ENCODE data around the gene ALKBH7.
"Not testable (repeated sequence)": the region's sequence is repeated elsewhere in the genome, so short reads cannot be mapped to it uniquely, and the experiment has no call there.

The ALKBH7 gene

GRCh38 chr19:6373096-6373812 is 660 bp downstream of the ALKBH7 start:
- DNase-seq: peak; percentile 99 to 100

- no peak for DNase-seq
Observed at GRCh38 chr19:6373813-6374108, 1.2 kb downstream of the ALKBH7 start.

GRCh38 chr19:6374161-6374709 is 1.6 kb downstream of the ALKBH7 start:
- DNase-seq: no peak

GRCh38 chr19:6374711-6375410 is 2.3 kb downstream of the ALKBH7 start:
- no peak for DNase-seq

- no peak for DNase-seq
Observed at GRCh38 chr19:6375411-6376010, 2.9 kb downstream of the ALKBH7 start, which contains the start of gene PSPN. PSPN (minus strand) TSS chr19:6375933; CDS start chr19:6375849, 84 bp downstream.

DNA sequence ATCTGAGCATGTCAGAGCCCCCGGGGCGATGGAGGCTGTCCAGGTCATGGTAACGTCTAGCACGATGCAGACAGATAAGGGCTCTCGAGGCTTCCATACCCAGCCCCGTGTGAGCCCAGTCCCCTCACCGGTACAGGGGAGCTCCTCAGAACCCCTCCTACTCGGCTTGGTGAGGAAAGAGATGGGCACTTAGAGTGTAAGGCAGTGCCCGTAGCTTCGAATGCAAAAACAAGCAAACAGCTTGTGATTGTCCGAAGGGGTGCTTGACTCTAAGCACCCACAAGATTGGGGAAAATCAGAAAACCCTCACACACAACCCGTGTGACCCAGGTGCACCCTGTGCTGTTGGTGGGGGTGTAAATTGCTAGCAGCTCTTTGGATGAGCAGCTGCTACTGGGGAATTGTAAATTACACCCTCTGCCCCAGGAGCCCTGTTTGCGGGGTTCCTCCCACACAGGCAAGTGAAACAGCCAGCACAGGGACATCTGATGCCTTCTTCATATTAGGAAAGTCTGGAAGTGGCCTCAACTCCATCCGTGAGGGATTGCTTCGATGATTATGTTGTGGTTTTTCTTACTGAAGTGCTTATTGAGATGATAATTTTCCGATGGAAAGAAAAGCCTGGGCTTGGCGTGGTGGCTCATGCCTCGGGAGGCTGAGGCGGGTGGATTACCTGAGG is 4.1 kb downstream of the ALKBH7 start:
- no peak for DNase-seq

- DNase-seq: no peak
Observed at GRCh38 chr19:6378041-6378440, 5.4 kb downstream of the ALKBH7 start.

- DNase-seq: no peak
Observed at GRCh38 chr19:6378486-6378885, 5.9 kb downstream of the ALKBH7 start.

DNA sequence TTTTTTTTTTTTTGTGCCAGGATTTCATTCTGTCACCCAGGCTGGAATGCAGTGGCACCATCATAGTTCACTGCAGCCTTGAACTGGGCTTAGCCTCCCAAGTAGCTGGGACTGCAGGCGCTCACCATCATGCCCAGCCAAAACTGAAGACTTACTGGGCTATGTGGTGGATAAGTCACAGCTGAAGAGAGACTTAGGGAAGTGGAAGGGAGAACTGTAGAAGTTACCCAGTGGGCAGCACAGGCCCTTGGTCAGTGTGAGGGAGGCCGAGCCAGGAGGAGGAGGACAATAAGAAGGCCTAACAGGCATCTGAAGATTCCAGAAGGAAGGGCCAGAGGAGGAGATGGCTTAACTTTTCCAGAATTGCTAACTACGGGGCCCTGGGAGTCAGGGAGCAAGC is 7.2 kb downstream of the ALKBH7 start:
- no peak for DNase-seq

DNA sequence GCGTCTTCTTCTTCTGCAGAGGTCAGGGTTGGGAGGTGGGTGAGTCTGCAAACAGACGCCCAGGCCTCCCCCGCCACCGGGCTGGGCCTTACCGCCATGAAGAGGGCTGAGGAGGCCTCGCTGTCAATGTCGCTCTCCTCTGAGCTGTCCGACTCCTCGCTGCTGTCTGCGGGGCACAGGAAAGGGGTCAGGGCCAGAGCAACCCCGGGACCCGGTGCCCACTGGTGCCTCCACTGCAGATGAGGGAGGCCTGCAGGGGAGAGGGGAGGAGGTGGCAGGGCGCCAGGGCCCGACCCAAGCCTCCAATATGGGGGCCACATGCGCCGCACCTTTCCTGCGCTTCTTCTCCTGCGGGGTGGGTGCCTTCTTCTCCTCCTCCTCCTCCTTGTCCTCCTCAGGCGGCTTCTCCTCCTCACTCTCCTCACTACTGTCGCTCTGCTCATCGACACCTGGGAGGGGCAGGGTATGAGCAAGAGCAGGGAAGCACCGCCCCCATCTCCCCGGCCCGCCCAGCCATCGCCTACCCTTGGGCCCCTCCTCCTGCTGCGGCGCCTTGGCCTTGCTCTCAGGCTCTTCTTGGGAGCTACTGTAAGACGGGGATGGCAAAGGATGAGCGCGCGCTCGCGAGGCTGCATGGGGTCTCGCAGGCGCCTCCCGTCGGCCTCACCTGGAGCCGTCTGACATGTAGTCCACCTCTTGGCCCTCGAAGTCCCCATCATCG is 8.6 kb downstream of the ALKBH7 start:
- no peak for DNase-seq

DNA sequence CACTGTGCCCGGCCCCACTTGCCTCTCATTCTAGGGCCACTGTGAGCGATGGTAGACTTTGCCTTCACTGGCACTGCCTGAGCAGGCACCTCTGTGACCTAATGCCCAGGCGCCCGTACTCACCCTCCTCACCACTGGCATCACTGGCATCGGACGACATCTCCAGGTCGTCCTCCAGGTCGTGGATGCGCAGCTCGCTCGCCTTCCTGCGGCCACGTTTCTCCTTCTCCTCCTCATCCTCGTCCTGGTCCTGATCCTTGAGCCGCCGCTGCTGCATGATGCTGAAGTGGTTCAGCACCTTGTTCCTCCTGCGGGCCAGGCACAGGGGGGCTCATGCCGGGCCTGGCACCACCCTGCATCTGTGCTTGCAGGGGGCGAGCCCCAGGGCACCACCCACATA is 10.6 kb downstream of the ALKBH7 start:
- DNase-seq: no peak

- no peak for DNase-seq
Observed at GRCh38 chr19:6384381-6384780, 11.8 kb downstream of the ALKBH7 start.

DNA sequence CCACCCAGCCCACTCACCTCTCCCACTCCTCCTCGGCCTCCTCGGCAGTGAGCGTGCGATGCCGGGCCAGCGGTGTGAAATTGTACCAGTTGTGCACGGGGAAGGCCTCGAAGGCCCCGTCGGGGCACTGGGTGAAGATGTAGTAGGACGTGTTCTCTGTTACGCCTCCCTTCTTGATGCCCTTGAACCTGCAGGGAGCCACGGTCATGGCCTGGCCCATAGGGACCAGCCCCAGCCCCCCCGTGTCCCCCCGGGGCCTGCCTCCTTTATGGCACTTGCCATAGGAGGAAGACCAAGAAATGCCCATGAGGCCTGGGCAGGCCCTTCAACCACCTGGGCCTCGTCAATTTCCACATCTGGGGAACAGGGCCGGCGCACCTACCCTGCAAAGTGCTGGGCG is 14.8 kb downstream of the ALKBH7 start:
- DNase-seq: no peak

DNA sequence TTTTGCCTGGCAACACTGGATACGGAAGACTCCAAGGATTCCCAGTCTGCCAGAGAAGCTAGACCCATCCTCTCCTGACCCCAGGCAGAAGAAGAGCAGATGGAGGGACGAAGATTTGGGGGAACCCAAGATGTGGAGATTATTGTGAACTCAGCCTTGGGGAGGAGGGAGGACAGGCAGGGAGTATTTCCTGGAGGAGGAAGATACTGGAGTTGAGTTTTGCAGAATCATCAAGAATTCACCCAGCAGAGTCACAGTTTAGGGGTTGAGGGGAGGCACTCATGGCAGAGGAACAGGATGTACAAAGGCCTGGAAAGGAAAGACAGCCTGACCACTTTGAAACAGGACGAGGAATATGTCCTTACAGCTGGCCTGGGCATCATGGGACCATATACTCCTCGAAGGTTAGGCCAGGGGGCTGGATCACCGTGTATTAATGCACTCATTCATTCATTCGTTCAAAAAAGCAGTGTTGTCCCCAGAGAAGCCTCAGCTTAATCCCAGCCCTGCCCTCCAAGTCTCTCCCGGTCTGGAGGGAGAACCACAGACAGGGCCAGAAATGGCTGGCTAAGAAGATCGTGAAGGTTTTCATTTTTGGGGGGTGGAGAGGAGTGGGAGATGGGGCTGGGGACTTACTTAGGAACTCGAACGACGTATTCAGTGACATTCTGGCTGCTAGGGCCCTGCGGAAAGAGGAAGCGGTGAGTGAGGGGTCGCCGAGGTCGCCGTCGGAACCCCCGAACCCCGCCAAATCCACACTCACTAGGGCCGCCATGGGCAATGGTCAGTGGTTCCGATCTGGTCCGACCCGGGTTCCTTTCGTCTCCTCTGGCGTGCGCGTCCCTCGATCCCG is 19.9 kb downstream of the ALKBH7 start:
- DNase-seq: no peak

GRCh38 chr19:6393074-6393982 is 20.7 kb downstream of the ALKBH7 start, which contains the start of gene GTF2F1:
GTF2F1 (minus strand) TSS chr19:6393164; CDS start chr19:6392995, 169 bp downstream.
- DNase-seq: peak; percentile 97

DNA sequence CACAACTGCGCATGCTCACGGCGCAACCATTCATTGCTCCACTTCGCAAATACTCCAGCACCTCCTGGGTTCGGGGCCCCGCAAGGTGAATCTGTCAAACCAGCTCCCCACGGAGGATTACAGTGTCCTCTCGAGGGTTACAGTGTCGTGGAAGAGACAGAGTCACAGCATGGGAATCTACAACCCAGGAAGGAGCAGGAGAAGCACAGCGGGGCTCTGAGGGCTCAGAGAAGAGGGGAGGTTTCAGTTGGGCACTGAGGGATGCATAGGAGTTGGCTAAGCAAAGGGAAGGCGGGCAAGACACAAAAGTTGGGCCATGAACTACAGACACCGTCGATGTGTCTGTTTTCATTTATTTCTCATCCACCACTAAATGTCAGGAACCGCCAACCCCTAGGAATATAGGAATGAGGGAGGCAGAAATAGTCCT is 21.4 kb downstream of the ALKBH7 start:
- DNase-seq: no peak

DNA sequence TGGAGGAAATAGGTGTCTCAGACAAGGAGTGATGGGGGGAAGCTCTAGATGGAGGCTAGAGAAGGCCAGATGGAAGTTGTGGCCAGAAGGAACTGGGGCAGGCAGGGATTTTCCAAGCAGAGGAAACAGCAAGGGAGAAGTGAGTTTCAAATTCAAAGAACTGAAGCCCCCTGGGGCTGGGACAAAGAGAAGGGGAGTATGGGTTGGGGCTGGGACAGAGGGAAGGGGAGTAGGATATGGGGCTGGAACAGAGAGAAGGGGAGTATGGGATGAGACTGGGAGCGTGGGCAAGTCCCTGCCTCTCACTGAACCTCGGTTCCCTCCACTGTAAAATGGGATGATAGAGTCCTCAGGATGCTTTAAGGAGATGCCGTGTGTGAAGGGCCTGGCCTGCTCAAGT is 22.2 kb downstream of the ALKBH7 start:
- DNase-seq: no peak

DNA sequence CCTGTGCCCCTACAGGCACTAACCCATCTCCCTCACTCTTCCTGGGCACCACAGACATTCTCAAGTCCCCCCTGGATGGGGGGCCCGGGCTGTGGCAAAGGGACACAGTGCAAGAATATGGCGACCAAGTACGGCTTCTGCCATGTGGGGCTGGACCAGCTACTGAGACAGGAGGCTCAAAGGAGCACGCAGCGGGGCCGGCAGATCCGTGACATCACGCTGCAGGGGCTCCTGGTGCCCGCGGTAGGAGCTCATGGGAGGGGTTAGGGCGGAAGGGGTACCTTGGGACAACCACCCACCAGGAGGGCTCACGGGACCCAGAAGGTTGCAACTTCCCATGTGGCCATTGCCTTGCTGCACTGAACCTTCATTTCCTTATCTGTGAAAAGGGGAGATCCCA is 23.7 kb downstream of the ALKBH7 start:
- no peak for DNase-seq

DNA sequence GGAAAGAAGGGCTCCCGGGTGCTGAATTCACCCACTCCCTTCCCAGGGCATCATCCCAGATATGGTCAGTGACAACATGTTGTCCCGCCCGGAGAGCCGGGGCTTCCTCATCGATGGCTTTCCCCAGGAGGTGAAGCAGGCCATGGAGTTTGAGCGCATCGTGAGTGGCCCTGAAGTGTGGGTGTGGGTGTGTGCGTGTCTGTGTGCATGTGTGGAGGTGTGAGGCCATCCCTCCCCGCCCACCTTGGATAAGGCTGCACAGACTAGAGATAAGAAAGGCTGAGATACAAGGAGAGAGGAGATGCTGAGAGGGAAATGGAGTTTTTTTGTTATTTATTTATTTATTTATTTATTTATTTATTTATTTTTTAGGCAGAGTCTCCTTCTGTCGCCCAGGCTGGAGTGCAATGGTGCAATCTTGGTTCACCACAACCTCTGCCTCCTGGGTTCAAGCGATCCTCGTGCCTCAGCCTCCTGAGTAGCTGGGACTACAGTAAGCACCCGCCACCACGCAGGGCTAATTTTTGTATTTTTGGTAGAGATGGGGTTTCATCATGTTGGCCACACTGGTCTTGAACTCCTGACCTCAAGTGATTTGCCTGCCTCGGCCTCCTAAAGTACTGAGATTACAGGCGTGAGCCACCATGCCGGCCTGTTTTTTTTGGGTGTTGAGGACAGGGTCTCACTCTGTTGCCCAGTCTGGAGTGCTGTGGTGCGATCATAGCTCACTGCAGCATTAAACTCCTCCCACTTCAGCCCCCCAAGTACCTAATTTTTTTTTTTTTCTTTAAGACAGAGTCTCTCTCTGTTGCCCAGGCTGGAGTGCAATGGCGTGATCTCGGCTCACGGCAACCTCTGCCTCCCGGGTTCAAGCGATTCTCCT is 27.7 kb downstream of the ALKBH7 start:
- not testable (repeated sequence) for DNase-seq

All from NCI-H446 (cell line).